Spleen (tissue), 11 donors: ENCODE data around the gene COA1. TPM values are rescaled to one million over a fixed set of nuclear protein-coding genes. Genes with fewer than 3 reads are reported as not detected.

Experiments
- DNase-seq: peaks from one replicate; pipeline ENCODE4 v3.0.0-alpha.2; 2020
- H3K27ac ChIP-seq, 8 donors: fragments of 200-600 bp; sonication (generic) in 7 of 8; 1 replicate in 4 of 8; 2 replicates in 4 of 8; pipeline versions ENCODE4 v1.5.0 to v1.8.0; 2016 to 2021; ENCODE audit warnings: inconsistent platforms in 4 of 8, mild to moderate bottlenecking in 4 of 8, moderate library complexity in 1 of 8
- H3K27me3 ChIP-seq, 7 donors: fragments of 200-600 bp; sonication (generic) in 6 of 7; replicated peaks in 1 of 7; 1 replicate in 4 of 7; 2 replicates in 3 of 7; pipeline versions ENCODE4 v1.5.0 to v1.8.0; 2016 to 2021; ENCODE audit warnings: inconsistent platforms in 3 of 7, mild to moderate bottlenecking in 1 of 7
- H3K36me3 ChIP-seq, 6 donors: fragments of 200-600 bp; sonication (generic) in 5 of 6; 1 replicate in 4 of 6; 2 replicates in 2 of 6; pipeline versions ENCODE4 v1.5.0 to v1.8.0; 2016 to 2021; ENCODE audit warnings: inconsistent platforms in 2 of 6
- H3K4me1 ChIP-seq, 6 donors: fragments of 200-600 bp; sonication (generic) in 5 of 6; 1 replicate in 3 of 6; 2 replicates in 3 of 6; pipeline versions ENCODE4 v1.5.0 to v1.8.0; 2016 to 2021; ENCODE audit warnings: inconsistent platforms in 3 of 6
- H3K4me3 ChIP-seq, 8 donors: fragments of 200-600 bp; sonication (generic) in 7 of 8; 1 replicate in 4 of 8; 2 replicates in 4 of 8; pipeline versions ENCODE4 v1.5.0 to v1.8.0; 2016 to 2021; ENCODE audit warnings: inconsistent platforms in 4 of 8, mild to moderate bottlenecking in 4 of 8, moderate library complexity in 2 of 8
- H3K9me3 ChIP-seq, 8 donors: fragments of 200-600 bp; sonication (generic) in 7 of 8; 1 replicate in 4 of 8; 2 replicates in 4 of 8; pipeline versions ENCODE4 v1.5.0 to v1.8.0; 2016 to 2021; ENCODE audit warnings: inconsistent platforms in 4 of 8
- POLR2A ChIP-seq, 3 donors: fragments of 450-650 bp; IDR thresholded peaks; one replicate each; pipeline ENCODE4 v1.5.1; 2017; ENCODE audit warnings: antibody characterized with exemption in 3 of 3, mild to moderate bottlenecking in 1 of 3
- POLR2AphosphoS5 ChIP-seq, 3 donors: sonication (generic); formaldehyde crosslinking; IDR thresholded peaks; one replicate each; pipeline ENCODE4 v1.5.1; 2017; ENCODE audit warnings: antibody characterized with exemption in 3 of 3
- WGBS, 5 donors: extraction: QIAGEN DNeasy Blood & Tissue Kit in 3 of 5; methylation state at CpG; one replicate each; pipeline versions ENCODE4 v1.1.5 to v1.1.7; 2013 to 2018; 5-methylcytosine and 5-hydroxymethylcytosine counted together
- intact Hi-C: fragments of 100-400 bp; cut with DNase I; formaldehyde crosslinking; loops from one replicate; pipeline ENCODE4 v1.15.0; 2023; ENCODE audit warnings: low total_unique reads
- polyA plus RNA-seq, 3 donors: library from polyadenylated mRNA; stranded (reverse); fragments of 200-250 nt; gene quantifications; one replicate each; pipeline ENCODE4 v1.2.1, GENCODE V29; 2013
- total RNA-seq, 7 donors: library from RNA; depleted of rRNA in 3 of 7; stranded (reverse); fragments of >200 nt in 3 of 7; fragmentation: NEBNext Ultra II Directional in 4 of 7; extraction: Animal tissue kit (Norgen Biotek cat#: 25700) in 4 of 7; gene quantifications; one replicate each; pipeline versions ENCODE4 v1.1.0 to v1.2.1, GENCODE V29; 2016 to 2021
- TF ChIP-seq, protein P1 (sequence below), 11 experiments: fragments of 200-600 bp in 7 of 11; fragments of 450-650 bp in 4 of 11; sonication (generic) in 4 of 11; IDR thresholded peaks in 8 of 11; conservative IDR thresholded peaks in 3 of 11; 1 replicate in 7 of 11; 2 replicates in 4 of 11; pipeline versions ENCODE4 v1.4.0 to v1.8.0; 2016 to 2021; ENCODE audit warnings: antibody characterized with exemption in 11 of 11, inconsistent platforms in 4 of 11, mild to moderate bottlenecking in 1 of 11
- donor health status: healthy with polysubstance abuse.
- donor health status: DM: no; HTN: no; CAD: no; lungs with moderate emphysema.
- donor health status: DM: no; HTN: no; CAD: no.
- donor health status: Bipolar disorder and iron deficiency.
- donor health status: healthy.
- donor health status: DM: no; HTN: no; CAD: no.
- donor health status: DM: yes; HTN: yes; CAD: no.

The COA1 gene
- total and polyA plus RNA-seq, 10 donors = 48.3 to 102 (median 67.2) TPM

DNA sequence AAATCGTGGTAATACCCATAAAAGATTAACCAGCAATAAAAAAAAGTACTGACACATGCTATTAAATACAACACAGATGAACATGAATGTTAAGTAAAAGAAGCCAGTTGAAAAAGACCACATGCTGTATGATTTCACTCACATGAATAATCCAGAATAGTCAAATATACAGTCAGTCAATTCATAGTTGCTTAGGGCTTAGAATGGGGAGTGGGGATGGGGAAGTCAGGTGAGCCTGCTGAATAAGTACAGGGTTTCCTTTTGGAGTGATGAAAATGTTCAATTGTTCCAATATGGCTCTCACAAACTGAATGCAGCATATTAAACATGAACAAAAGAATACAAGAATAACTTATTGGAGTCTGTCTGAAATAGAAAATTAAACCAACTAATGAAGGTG, 1.8 kb downstream of the COA1 start:
- no peak overlapping the region for H3K4me3 ChIP-seq
- H3K36me3 ChIP-seq = no peaks in the 10 kb centered on the region
- TF ChIP-seq POLR2A (IDR thresholded peaks at IDR 0.05) (no peak), POLR2AphosphoS5 (IDR thresholded peaks at IDR 0.05) (no peak)
- TF ChIP-seq, protein P1, sequence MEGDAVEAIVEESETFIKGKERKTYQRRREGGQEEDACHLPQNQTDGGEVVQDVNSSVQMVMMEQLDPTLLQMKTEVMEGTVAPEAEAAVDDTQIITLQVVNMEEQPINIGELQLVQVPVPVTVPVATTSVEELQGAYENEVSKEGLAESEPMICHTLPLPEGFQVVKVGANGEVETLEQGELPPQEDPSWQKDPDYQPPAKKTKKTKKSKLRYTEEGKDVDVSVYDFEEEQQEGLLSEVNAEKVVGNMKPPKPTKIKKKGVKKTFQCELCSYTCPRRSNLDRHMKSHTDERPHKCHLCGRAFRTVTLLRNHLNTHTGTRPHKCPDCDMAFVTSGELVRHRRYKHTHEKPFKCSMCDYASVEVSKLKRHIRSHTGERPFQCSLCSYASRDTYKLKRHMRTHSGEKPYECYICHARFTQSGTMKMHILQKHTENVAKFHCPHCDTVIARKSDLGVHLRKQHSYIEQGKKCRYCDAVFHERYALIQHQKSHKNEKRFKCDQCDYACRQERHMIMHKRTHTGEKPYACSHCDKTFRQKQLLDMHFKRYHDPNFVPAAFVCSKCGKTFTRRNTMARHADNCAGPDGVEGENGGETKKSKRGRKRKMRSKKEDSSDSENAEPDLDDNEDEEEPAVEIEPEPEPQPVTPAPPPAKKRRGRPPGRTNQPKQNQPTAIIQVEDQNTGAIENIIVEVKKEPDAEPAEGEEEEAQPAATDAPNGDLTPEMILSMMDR (IDR thresholded peaks at IDR 0.05 in 8 of 11, conservative IDR thresholded peaks at IDR 0.05 in 3 of 11) = no peak
- peaks cover 14 to 68% (median 35%) of the 10 kb centered on the region in 6 donors for H3K4me1 ChIP-seq
- no peak for DNase-seq
- intact Hi-C loops = no loop called here
- 76 to 88% (median 84%) methylated on average over 1 of the region's 1 CpG for WGBS, 5 donors
- no peak overlapping the region for H3K27ac ChIP-seq
- H3K27me3 ChIP-seq = no peaks in the 10 kb centered on the region
- no peaks in the 10 kb centered on the region for H3K9me3 ChIP-seq

DNA sequence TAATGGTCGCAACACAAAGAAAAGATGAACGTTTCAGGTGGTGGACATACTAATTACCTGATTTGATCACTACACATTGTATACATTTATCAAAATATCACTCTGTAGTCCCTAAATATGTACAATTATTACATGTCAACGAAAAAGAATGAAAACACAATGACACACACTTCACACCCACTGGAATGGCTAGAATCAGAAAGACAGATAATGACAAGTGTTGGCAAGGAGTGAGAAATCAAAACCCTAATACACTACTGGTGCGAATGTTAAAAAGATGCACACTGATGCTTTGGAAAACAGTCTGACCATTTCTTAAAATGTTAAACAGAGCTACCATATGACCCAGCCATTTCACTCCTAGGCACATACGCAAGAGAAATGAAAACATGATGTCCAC, 2.3 kb downstream of the COA1 start:
- peaks cover 14 to 70% (median 35%) of the 10 kb centered on the region in 6 donors for H3K4me1 ChIP-seq
- H3K9me3 ChIP-seq = no peaks in the 10 kb centered on the region
- no peak for DNase-seq
- H3K27me3 ChIP-seq = no peaks in the 10 kb centered on the region
- H3K36me3 ChIP-seq = no peaks in the 10 kb centered on the region
- intact Hi-C loops = no loop called here
- TF ChIP-seq, protein P1 (IDR thresholded peaks at IDR 0.05 in 8 of 11, conservative IDR thresholded peaks at IDR 0.05 in 3 of 11) = no peak
- TF ChIP-seq POLR2A (IDR thresholded peaks at IDR 0.05) (no peak), POLR2AphosphoS5 (IDR thresholded peaks at IDR 0.05) (no peak)
- WGBS, 5 donors = 90 to 93% (median 92%) methylated on average over 5 of the region's 5 CpGs
- no peak overlapping the region for H3K27ac ChIP-seq
- no peak overlapping the region for H3K4me3 ChIP-seq

DNA sequence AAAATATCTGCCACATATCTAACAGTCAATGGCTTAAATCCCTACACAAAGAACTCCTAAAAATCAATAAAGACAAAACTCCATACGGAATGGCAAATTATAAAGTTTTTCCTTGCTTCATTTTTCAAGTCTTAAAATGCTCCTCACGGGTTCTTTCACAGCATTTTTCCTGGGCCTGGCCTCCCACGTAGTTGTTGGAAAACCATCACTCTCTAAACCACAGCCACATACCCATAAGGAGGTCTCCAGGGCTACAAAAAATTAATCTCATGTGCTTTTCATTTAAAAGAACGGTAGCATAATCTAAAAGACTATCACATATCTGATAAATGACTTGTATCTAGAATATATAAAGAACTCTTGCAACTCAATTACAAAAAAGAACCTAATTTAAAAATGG, 2.9 kb downstream of the COA1 start:
- H3K27me3 ChIP-seq = no peaks in the 10 kb centered on the region
- no peak overlapping the region for H3K4me3 ChIP-seq
- H3K36me3 ChIP-seq = no peaks in the 10 kb centered on the region
- no peak for DNase-seq
- TF ChIP-seq, protein P1 (IDR thresholded peaks at IDR 0.05 in 8 of 11, conservative IDR thresholded peaks at IDR 0.05 in 3 of 11) = no peak
- TF ChIP-seq POLR2AphosphoS5 (IDR thresholded peaks at IDR 0.05) = no peak
- TF ChIP-seq POLR2A (IDR thresholded peaks at IDR 0.05) = no peak
- H3K9me3 ChIP-seq = no peaks in the 10 kb centered on the region
- intact Hi-C loops = no loop called here
- H3K27ac ChIP-seq = no peak overlapping the region
- H3K4me1 ChIP-seq = peaks cover 14 to 76% (median 36%) of the 10 kb centered on the region in 6 donors
- WGBS, 5 donors = 63 to 78% (median 75%) methylated on average over 4 of the region's 4 CpGs

DNA sequence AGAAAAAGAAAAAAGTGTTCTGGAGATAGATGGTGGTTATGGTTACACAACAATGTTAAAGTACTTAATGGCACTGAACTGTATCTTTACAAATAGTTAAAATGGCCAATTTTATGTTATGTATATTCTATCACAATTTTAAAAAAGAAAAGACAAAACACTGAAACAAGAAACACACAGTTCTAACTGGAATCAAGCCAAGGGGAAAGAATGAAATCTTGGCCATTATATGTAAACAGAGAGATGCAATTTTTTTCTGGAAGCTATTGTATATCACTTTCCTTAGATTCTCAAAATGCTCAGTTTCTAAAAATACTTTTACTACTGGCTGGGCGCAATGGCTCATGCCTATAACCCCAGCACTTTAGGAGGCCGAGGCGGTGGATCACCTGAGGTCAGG, 4.1 kb downstream of the COA1 start:
- Histone ChIP-seq H3K27ac (no peak overlapping the region), H3K36me3 (peaks cover 0 to 3% (median 0%) of the 10 kb centered on the region in 6 donors), H3K27me3 (no peaks in the 10 kb centered on the region), H3K4me3 (no peak overlapping the region), H3K4me1 (peaks cover 14 to 85% (median 40%) of the 10 kb centered on the region in 6 donors), H3K9me3 (no peaks in the 10 kb centered on the region)
- DNase-seq = no peak
- WGBS, 5 donors = 92 to 100% (median 98%) methylated on average over 3 of the region's 3 CpGs
- intact Hi-C loops = no loop called here
- TF ChIP-seq, protein P1 (IDR thresholded peaks at IDR 0.05 in 8 of 11, conservative IDR thresholded peaks at IDR 0.05 in 3 of 11) = no peak
- no peak for TF ChIP-seq POLR2A (IDR thresholded peaks at IDR 0.05)
- no peak for TF ChIP-seq POLR2AphosphoS5 (IDR thresholded peaks at IDR 0.05)
